ENCODE data around the gene MRO.
"Not testable (repeated sequence)": the region's sequence is repeated elsewhere in the genome, so short reads cannot be mapped to it uniquely, and the experiment has no call there.

The MRO gene

DNA sequence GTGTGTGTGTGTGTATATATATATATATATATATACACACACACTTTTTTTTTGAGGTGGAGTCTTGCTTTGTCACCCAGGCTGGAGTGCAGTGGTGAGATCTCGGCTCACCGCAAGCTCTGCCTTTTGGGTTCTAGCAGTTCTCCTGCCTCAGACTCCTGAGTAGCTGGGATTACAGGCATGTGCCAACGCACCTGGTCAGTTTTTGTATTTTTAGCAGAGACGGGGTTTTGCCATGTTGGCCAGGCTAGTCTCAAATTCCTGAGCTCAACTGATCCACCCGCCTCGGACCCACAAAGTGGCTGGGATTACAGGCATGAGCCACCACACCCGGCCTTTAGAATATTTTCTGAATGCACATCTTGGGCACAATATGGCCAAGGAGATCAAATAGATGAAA lies 13.7 kb upstream of the MRO start:
- not testable (repeated sequence) for DNase-seq (ENCODE audit: low read depth)

GRCh38 chr18:50832754-50833153 lies 12.9 kb upstream of the MRO start:
- no peak for DNase-seq (ENCODE audit: low read depth)

- DNase-seq (ENCODE audit: low read depth), result no peak
Observed at GRCh38 chr18:50830544-50830943, 10.7 kb upstream of the MRO start.

DNA sequence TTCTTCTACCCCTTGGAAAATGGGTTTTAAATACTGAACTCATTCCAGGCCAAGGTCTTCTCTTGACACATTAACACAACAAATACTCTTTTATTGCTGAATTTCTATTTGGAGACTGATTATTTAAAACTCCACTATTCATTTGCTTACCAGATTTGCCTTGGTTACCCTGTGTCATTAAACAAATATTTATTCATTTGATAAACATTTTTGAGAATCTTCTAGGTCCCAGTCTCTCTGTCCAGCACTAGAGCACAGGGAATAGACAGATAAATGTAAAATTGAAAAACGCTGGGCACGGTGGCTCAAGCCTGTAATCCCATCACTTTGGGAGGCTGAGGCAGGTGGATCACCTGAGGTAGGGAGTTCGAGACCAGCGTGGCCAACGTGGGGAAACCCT lies 9.8 kb upstream of the MRO start:
- no peak for DNase-seq (ENCODE audit: low read depth)

DNA sequence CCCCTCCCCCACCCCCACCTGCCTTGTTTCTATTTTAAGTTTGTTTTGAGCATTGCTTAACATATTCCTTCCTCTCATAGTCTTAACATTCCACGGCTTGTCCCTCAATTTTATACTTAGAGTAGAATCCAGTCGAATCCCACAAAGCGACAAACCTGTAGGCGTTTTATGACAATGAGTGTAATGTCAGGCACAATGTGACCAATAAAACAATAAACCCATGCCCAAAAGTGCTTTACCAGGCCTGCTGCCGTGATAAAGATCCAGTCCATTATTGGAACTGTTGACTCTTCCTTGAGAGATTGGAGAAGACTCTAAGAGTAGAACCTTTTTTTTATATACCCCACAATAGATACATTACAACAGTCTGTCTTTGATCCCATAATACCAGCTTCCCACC lies 6.2 kb upstream of the MRO start:
- DNase-seq (ENCODE audit: low read depth), result no peak

- DNase-seq (ENCODE audit: low read depth), result no peak
Observed at GRCh38 chr18:50825621-50826020, 5.8 kb upstream of the MRO start.

DNA sequence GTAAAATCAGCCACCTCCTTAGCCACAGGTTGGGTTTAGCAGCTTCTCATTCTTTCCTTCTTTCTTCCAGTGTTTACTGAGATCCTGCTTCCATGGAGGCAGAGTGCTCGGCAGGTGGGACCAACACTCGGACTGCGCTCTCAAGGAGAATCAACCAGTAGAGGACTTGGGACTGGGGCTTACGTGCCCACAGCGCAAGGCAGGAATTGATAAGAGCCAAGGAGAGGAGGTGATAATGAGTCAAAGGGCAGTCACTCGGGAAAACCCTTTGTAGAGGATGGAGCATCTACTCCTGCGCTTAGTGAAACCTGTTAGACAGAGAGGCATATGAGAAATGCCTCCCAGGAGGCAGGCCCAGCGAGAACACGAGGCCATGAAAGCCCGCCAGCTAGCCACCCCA lies 2.9 kb upstream of the MRO start:
- DNase-seq (ENCODE audit: low read depth), result no peak

DNA sequence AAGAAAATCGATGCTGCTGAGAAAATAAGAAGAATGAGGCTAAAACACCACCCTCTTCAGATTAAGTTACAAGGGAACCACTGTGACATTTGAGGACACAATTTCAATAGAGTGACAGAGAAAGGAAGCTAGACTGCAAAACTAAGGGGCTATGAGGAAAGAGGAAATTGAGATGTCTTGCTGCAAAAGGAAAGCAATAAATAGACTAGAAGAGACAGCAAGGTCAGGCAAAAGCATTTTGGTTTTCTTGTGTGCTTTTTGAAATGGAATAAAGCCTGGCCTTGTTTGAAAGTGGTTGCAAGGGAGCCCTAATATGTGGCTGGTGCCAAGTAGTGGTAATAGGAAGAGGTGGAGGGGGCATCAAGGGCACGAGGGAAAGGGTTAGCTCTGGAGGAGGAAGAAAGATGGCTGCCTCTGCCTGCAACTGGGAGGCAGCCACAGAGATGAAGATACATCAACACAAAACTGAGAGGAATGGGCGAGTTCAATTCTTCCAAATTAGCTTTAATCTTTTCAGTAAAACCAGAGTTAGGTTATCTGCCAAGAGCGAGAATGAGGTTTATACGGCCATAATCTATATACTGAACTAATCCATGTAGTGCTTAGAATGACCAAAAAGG lies 1.2 kb upstream of the MRO start:
- DNase-seq (ENCODE audit: low read depth), result no peak

DNA sequence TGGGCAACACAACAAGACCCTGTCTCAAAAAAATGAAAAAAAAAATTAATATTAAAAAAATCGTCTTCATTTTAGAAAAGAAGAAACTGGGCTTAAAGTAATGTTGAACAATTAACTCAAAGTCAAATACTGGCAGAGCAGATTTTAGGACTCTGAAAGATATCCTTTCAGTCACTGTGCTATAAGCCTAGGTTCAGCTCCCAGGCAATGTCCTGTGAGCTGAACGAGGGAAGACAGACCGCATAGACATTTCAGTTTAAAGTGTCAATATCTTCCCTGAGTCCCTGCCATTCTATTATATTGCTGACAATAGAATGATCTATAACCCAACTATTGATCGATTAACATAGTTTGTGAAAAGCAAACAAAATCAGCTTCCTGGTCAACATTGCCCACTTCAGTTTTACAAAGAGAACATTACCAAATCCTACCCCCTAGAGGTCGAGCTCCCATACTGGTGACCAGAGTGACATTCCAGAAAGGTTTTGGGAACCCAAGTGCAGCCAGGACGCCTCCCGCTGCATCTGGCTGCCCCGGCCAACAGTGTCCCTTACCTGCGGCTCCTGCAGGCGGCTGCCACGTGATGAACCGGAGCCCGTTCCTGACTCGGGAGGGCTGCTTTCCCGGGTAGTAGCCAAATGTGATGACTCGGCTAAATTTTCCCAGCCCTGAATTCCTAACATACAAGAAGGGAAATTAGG lies 639 bp downstream of the MRO start:
- DNase-seq (ENCODE audit: low read depth), result no peak

DNA sequence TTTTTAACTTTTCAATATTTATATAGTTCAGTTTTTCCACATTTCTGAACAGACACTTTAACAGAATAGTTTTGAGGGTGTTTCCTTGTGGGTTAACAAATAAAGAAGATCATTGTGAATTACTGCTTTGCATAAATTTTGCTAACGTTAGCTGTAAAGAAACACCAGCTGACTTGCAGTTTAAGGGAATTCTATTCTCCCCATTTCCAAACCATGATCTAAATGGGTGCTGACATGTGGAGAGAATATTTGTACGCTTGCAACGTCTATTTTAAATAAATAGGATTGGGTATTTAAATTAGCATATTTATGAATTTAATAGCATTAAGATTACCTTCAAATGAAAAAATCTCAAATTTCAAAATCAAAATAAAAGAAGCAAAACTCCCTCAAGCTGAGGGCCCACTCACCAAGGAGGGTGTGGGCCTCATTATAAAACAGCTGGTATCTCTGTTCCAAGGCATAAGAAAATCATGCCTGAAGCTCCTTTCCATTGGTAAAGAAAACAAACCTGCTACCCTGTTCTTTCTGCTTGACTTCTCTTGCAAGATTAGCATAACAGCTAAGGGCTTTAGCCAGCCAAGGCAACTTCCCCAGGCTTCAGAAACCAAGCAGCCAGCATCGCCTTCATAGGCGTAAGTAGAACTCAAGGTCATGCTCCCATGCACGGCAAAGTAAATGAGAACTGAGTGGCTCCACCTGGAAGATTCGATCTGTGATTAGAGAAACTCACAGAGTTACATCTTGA lies 3.2 kb downstream of the MRO start:
- DNase-seq (ENCODE audit: low read depth), result no peak

DNA sequence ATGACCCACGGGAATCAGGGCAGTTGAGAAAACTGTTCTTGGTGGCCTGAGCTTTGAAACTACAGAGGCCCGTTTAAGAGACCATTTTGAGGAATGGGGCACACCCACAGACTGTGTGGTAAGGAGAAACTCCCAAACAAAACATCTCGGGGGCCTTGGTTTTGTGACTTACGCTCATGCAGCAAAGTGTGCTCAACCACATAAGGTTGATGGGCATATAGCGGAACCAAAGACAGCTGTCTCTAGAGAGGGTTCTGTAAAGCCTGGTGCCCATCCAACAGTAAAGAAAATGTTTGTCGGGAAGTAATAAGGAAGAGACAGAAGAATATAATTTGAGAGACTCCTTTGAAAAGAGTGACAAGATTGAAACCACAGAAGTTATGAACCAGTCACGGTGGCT lies 5.4 kb downstream of the MRO start:
- no peak for DNase-seq (ENCODE audit: low read depth)

GRCh38 chr18:50813353-50813752 lies 6.5 kb downstream of the MRO start:
- no peak for DNase-seq (ENCODE audit: low read depth)

DNA sequence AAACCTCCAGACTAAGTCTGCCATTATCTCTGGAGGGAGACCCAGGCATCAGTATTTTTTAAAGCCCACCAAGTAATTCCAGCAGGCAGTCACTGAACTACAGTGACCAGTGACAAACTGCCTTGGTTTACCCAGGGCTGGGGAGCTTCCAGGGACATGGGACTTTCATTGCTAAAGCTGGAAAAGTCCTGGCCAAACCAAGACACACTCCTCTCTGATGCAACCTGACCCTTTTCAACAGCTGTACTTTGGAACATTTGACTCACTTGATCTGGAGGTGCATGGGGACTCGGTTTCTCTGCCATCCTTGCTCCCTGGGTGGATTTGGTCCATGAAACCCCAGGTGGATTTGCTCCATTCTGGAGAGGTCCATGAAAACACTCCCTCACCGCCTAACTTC lies 7.0 kb downstream of the MRO start:
- no peak for DNase-seq (ENCODE audit: low read depth)

DNA sequence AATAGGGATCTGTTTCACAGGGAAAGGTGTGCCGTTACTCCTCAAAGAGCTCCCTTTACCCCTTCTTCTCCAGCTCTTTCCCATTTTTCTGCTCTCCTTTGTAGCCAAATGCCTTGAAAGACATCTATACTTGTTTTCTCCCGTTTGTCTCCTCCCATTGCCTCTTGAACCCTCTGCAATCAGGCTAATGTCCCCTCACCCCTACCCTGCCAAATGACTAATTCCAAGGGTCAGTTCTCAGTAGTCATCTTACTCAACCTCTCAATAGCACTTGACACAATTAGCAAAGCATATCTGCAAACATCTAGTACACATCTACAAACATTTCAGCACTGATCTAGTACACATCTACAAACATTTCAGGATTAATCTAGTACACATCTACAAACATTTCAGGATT lies 12.6 kb downstream of the MRO start:
- DNase-seq (ENCODE audit: low read depth), result no peak

GRCh38 chr18:50806208-50806616 lies 13.6 kb downstream of the MRO start:
- DNase-seq (ENCODE audit: low read depth), result peak; percentile 68

DNA sequence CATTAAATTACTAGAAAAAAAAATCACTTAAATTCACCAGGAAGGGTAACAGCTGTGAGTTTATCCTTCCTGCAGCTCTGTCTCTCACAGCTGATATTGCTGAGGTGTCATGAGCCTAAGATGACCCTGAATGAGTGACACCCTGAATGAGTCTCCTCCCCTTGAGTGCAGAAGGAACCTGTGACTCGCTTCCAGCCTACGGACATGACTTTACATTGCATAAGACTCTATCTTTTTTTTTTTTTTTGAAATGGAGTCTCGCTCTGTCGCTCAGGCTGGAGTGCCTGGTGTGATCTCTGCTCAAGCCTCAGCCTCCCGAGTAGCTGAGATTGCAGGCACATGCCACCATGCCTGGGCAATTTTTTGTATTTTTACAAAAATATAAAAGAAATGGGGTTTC lies 14.1 kb downstream of the MRO start:
- no peak for DNase-seq (ENCODE audit: low read depth)

GRCh38 chr18:50803592-50803991 lies 16.2 kb downstream of the MRO start:
- DNase-seq (ENCODE audit: low read depth), result no peak

GRCh38 chr18:50802141-50802540 lies 17.7 kb downstream of the MRO start:
- no peak for DNase-seq (ENCODE audit: low read depth)

DNA sequence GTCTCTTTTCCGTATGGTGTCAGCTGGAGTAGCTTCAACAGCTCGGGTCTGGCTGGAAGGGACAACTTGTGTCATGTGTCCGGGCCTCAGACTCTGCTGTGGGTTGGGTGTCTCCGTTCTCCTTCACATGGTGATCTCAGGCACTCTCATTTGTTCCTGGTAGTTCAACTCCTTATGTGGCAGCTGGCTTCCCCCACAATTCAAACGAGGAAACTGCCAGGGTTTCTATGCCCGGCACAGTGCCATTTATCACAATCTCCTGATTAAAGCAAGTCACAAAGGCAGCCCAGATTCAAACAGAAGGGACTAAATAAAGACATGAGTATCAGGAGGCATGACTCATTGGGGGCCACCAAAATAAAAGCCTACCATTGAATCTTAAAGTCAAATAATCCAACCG lies 22.7 kb downstream of the MRO start:
- DNase-seq (ENCODE audit: low read depth), result no peak

- DNase-seq (ENCODE audit: low read depth), result no peak
Observed at GRCh38 chr18:50796495-50796894, 23.3 kb downstream of the MRO start.

- no peak for DNase-seq (ENCODE audit: low read depth)
Observed at GRCh38 chr18:50793641-50794565, 25.9 kb downstream of the MRO start.

DNA sequence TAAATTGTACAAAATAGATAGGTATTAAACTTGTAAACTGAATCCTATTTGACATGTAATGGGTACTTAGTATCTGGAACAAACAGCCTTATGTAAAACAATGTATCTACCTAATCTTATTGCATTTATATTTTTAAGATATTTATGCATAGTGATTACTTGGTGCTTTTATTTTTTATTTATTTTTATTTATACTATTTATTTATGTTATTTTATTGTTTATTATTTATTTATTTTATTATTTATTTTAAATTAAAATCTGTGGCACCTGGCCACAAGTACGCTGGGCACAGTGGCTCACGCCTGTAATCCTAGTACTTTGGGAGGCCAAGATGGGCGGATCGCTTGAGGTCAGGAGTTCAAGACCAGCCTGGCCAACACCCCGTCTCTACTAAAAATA lies 26.9 kb downstream of the MRO start:
- no peak for DNase-seq (ENCODE audit: low read depth)
